ENCODE data around the gene SIGMAR1.

GRCh38 chr9:34684145-34684544 lies 46.6 kb upstream of the SIGMAR1 start:
- TF ChIP-seq CTCF (conservative IDR thresholded peaks at IDR 0.05) (no peak), ZFX (IDR thresholded peaks at IDR 0.05) (no peak)

Data from C4-2B (cell line).